ENCODE measurements around the gene RNF217. TPM values are rescaled to one million over a fixed set of nuclear protein-coding genes. Genes with fewer than 3 reads are reported as not detected.

The RNF217 gene
- total RNA-seq, 1 donor from 2014 or later = 49.8 TPM

DNA sequence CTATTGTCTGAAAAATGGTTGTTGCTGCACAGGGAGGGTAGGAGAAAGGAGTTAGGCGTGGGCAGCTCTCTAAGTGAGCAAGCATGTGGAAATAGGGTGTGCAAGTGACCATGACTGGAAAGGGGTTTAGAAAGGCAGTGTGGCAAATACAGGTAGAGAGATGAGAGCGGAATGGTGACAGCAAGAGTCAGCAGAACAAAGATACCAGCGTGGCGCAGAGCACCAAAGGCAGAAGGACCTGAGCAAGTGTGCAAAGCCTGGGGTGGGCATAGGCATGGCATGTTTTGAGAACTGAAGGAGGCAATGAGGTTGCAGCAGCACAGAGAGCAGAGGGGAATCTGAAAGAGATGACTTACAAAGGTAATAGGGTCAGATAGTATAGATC lies 17.0 kb downstream of the RNF217 start:
- DNase-seq (ENCODE audit: low spot score in 2 of 2, unreplicated experiment in 2 of 2) = no peak
- peaks cover 42% of the 10 kb centered on the region for H3K36me3 Mint-ChIP-seq
- H3K9me3 Mint-ChIP-seq = peaks cover 11% of the 10 kb centered on the region
- peaks cover 29% of the 10 kb centered on the region for H3K4me1 Mint-ChIP-seq
- H3K27me3 Mint-ChIP-seq (ENCODE audit: low read depth) = no peaks in the 10 kb centered on the region
- H3K27ac Mint-ChIP-seq = no peak overlapping the region
- TF ChIP-seq, protein P1, sequence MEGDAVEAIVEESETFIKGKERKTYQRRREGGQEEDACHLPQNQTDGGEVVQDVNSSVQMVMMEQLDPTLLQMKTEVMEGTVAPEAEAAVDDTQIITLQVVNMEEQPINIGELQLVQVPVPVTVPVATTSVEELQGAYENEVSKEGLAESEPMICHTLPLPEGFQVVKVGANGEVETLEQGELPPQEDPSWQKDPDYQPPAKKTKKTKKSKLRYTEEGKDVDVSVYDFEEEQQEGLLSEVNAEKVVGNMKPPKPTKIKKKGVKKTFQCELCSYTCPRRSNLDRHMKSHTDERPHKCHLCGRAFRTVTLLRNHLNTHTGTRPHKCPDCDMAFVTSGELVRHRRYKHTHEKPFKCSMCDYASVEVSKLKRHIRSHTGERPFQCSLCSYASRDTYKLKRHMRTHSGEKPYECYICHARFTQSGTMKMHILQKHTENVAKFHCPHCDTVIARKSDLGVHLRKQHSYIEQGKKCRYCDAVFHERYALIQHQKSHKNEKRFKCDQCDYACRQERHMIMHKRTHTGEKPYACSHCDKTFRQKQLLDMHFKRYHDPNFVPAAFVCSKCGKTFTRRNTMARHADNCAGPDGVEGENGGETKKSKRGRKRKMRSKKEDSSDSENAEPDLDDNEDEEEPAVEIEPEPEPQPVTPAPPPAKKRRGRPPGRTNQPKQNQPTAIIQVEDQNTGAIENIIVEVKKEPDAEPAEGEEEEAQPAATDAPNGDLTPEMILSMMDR (IDR thresholded peaks at IDR 0.05; ENCODE audit: unreplicated experiment) = no peak
- no peak overlapping the region for H3K4me3 Mint-ChIP-seq

DNA sequence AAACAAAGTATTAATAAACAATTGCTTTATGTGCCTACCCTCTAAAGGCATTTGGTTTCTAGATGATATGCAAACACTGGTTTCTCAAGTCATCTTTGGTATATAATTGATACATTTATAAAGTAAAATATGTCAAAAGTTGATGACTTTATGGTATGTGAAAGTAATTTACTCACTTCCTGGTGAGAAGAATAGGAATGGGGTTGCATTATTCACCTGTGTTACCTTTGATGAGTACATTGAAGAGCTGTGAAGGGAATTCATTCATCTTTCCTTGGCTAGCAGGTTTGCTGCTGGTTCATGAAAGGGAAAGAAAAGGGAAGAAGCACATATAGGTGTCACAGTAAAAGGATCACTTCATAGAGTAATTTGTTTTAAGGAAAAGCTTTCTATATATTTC lies 20.4 kb downstream of the RNF217 start:
- H3K27ac Mint-ChIP-seq = no peak overlapping the region
- H3K4me1 Mint-ChIP-seq = peaks cover 49% of the 10 kb centered on the region
- TF ChIP-seq, protein P1 (IDR thresholded peaks at IDR 0.05; ENCODE audit: unreplicated experiment) = no peak
- H3K36me3 Mint-ChIP-seq = peaks cover 35% of the 10 kb centered on the region
- no peak overlapping the region for H3K4me3 Mint-ChIP-seq
- H3K27me3 Mint-ChIP-seq (ENCODE audit: low read depth) = no peaks in the 10 kb centered on the region
- no peak for DNase-seq (ENCODE audit: low spot score in 2 of 2, unreplicated experiment in 2 of 2)
- peaks cover 13% of the 10 kb centered on the region for H3K9me3 Mint-ChIP-seq

DNA sequence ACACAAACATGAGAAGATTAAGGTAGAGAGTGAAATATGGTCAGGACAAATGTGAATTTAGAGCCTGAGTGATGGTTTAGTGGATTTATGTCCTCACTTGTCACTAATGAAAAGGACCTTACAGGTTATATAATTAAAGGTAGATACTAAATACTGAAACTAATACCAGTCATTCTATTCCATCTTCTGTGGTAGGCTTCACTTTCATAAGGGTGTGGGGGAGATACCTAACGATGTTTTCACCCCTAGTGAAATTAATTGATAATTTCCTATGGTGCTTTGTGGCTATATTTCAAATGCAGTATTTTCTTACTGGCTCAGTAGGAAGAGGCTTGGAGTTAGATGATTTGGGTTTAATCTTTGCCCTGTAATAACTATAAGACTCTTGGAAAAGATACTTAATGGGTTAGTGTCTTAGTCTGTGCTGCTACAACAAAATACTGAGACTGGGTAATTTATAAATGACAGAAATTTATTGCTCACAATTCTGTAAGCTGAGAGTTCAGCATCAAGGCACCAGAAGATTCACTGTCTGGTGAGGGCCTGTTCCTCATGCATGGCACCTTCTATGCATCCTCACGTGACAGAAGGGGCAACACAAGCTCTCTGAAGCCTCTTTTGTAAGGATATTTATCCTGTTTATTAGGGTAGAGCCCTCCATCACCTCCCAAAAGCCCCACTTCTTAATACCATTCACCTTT lies 21.3 kb downstream of the RNF217 start:
- no peak for DNase-seq (ENCODE audit: low spot score in 2 of 2, unreplicated experiment in 2 of 2)
- H3K9me3 Mint-ChIP-seq = peaks cover 22% of the 10 kb centered on the region
- TF ChIP-seq, protein P1 (IDR thresholded peaks at IDR 0.05; ENCODE audit: unreplicated experiment) = no peak
- peak overlapping the region; percentile 40 for H3K27ac Mint-ChIP-seq
- H3K4me1 Mint-ChIP-seq = peaks cover 49% of the 10 kb centered on the region
- no peaks in the 10 kb centered on the region for H3K27me3 Mint-ChIP-seq (ENCODE audit: low read depth)
- H3K36me3 Mint-ChIP-seq = peaks cover 35% of the 10 kb centered on the region
- H3K4me3 Mint-ChIP-seq = no peak overlapping the region

DNA sequence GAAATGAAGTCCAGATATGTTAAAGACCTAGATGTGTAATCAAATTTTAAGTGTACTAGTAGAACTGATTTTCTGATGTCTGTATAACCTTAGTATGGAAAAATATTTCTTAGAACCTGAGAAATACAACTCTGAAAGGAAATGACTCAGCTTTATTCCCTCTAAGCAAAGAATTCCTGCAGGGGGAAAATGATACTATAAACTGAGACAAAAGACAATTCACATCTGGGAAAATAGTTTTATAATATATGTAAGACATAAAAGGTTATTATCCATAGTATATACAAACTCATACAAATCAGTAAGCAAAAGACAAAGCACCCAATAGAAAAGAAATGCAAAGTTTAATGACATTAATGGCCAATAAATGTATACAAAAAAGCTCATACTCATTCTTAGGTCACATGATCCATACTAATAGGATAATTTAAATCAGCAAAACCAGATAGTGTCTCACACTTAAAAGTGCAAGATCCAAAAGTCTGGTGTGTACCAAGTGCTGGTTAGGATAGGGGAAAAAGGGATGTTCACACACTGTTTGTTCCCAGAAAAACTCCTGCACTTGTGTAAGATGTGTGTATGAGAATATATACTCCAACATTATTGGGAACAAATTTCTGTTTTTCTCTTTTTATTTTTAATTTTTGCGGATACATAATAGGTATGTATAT lies 22.6 kb downstream of the RNF217 start:
- H3K4me3 Mint-ChIP-seq = no peak overlapping the region
- peaks cover 46% of the 10 kb centered on the region for H3K4me1 Mint-ChIP-seq
- no peak for DNase-seq (ENCODE audit: low spot score in 2 of 2, unreplicated experiment in 2 of 2)
- TF ChIP-seq, protein P1 (IDR thresholded peaks at IDR 0.05; ENCODE audit: unreplicated experiment) = no peak
- H3K27me3 Mint-ChIP-seq (ENCODE audit: low read depth) = no peaks in the 10 kb centered on the region
- peaks cover 27% of the 10 kb centered on the region for H3K36me3 Mint-ChIP-seq
- peak overlapping the region; percentile 69 for H3K27ac Mint-ChIP-seq
- peaks cover 17% of the 10 kb centered on the region for H3K9me3 Mint-ChIP-seq

DNA sequence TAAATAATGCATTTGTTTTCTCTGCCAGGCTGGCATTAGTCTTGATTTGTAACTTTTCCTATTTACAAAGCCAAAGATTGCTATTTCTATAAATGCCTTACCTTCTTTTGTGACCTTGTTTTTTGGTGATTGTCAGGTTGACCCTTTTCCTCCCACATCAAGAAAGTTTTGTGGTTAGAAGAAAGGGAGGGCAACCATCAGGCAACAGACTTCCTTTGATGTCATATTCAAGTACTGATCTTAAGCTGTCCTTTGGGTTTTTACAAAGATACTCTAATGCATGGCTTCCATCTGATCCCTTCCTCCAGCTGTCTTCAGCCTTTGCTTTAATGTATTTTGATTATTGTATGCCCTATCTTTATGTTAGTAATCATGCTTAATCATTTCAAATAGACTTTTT lies 23.9 kb downstream of the RNF217 start:
- Mint-ChIP-seq H3K4me3 (no peak overlapping the region), H3K9me3 (peaks cover 21% of the 10 kb centered on the region), H3K27ac (peak overlapping the region; percentile 49), H3K36me3 (peaks cover 24% of the 10 kb centered on the region), H3K4me1 (peaks cover 42% of the 10 kb centered on the region), H3K27me3 (ENCODE audit: low read depth) (no peaks in the 10 kb centered on the region)
- TF ChIP-seq, protein P1 (IDR thresholded peaks at IDR 0.05; ENCODE audit: unreplicated experiment) = no peak
- DNase-seq (ENCODE audit: low spot score in 2 of 2, unreplicated experiment in 2 of 2) = no peak

All from mesothelial cell of epicardium (in vitro differentiated cells).